Mesendoderm (in vitro differentiated cells): ENCODE measurements around the gene PLCB4.

Source experiments
- DNase-seq: peaks from one replicate; pipeline ENCODE4 v3.0.0; 2013
- H2AK5ac ChIP-seq: 2 replicates; pipeline ENCODE4 v1.6.1; 2013; ENCODE audit warnings: low read length, inconsistent platforms
- H2BK120ac ChIP-seq: 2 replicates; pipeline ENCODE4 v1.6.1; 2013; ENCODE audit warnings: low read depth, mild to moderate bottlenecking, low read length, moderate library complexity, mixed read lengths
- H2BK15ac ChIP-seq: replicated peaks from 2 replicates; pipeline ENCODE4 v1.6.1; 2013; ENCODE audit warnings: low read depth, mild to moderate bottlenecking, moderate library complexity
- H2BK5ac ChIP-seq: 2 replicates; pipeline ENCODE4 v1.6.1; 2013; ENCODE audit warnings: low read length, inconsistent platforms
- H3K18ac ChIP-seq: 2 replicates; pipeline ENCODE4 v1.6.1; 2013; ENCODE audit warnings: mild to moderate bottlenecking, low read length, mixed read lengths
- H3K23ac ChIP-seq: one replicate; pipeline ENCODE4 v1.6.1; 2013; ENCODE audit warnings: low read length
- H3K27ac ChIP-seq: 2 replicates; pipeline ENCODE4 v1.5.1; 2013; ENCODE audit warnings: low read depth, mild to moderate bottlenecking, inconsistent platforms, low read length, moderate library complexity
- H3K27me3 ChIP-seq: 2 replicates; pipeline ENCODE4 v1.6.1; 2013; ENCODE audit warnings: low read length, control low read depth, mild to moderate bottlenecking, inconsistent platforms; ENCODE audit not compliant: insufficient read depth, poor library complexity
- H3K36me3 ChIP-seq: 2 replicates; pipeline ENCODE4 v1.6.1; 2013; ENCODE audit warnings: low read length, inconsistent platforms; ENCODE audit not compliant: control insufficient read depth, insufficient read depth
- H3K4ac ChIP-seq: one replicate; pipeline ENCODE4 v1.6.1; 2013; ENCODE audit warnings: low read depth, mild to moderate bottlenecking, low read length, moderate library complexity
- H3K4me1 ChIP-seq: 2 replicates; pipeline ENCODE4 v1.6.1; 2013; ENCODE audit warnings: low read depth, low read length, inconsistent platforms; ENCODE audit not compliant: control insufficient read depth
- H3K4me2 ChIP-seq: 2 replicates; pipeline ENCODE4 v1.6.1; 2013; ENCODE audit warnings: low read length
- H3K4me3 ChIP-seq: 2 replicates; pipeline ENCODE4 v1.5.1; 2013; ENCODE audit warnings: mild to moderate bottlenecking, low read length
- H3K56ac ChIP-seq: one replicate; pipeline ENCODE4 v1.6.1; 2013; ENCODE audit warnings: low read length
- H3K79me1 ChIP-seq: 2 replicates; pipeline ENCODE4 v1.6.1; 2013; ENCODE audit warnings: low read length, inconsistent platforms
- H3K79me2 ChIP-seq: 2 replicates; pipeline ENCODE4 v1.6.1; 2013; ENCODE audit warnings: mild to moderate bottlenecking, low read length; ENCODE audit not compliant: control insufficient read depth, insufficient read depth
- H3K9ac ChIP-seq: 2 replicates; pipeline ENCODE4 v1.6.1; 2013; ENCODE audit warnings: low read length, inconsistent platforms
- H4K5ac ChIP-seq: one replicate; pipeline ENCODE4 v1.6.1; 2013; ENCODE audit warnings: low read length
- H4K8ac ChIP-seq: one replicate; pipeline ENCODE4 v1.6.1; 2013; ENCODE audit warnings: low read depth, mild to moderate bottlenecking, control low read depth, low read length, moderate library complexity
- WGBS: extraction: QIAGEN DNeasy Blood & Tissue Kit; methylation state at CpG from one replicate; pipeline ENCODE4 v1.1.7; 2013; ENCODE audit warnings: low lambda C conversion rate, missing lambda C conversion rate; ENCODE audit not compliant: insufficient coverage; ENCODE audit errors: extremely low coverage; 5-methylcytosine and 5-hydroxymethylcytosine counted together

The PLCB4 gene

DNA sequence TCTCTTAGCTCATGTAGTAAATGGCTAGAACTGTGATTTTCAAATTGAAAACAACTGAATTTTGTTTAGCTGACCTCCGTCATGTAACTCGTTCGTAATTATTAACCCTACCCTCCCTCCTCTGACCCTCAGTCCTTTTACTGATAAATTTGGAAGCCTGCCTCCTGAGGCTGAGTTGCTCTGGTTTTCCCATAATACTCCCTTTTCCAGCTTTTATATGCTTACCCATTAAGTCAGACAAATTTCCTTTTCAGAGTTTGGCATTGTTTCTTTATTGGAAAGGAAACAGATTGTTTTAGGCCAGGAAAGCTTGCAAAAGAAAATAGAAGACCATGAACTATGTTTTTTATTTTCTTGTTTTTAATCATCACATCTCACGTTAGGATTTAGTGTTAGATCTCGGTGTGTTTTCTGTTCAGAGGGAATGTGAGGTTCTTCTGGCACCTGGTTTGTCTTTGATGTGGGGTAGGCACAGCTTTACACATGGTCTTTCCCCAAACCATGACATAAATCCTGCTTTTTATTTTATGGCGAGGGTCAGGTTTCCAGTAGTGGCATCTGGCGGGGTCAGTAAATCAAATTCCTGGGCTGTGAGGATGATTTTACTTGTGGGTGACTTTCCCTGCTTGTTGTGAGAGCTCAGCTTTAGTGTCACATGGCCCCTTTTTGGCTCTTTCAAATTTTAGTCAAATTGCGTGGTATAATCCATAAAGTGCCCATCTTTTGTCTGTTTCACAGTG lies 24.5 kb downstream of the PLCB4 start:
- H3K4me1 ChIP-seq = peaks cover 6% of the 10 kb centered on the region
- H3K79me2 ChIP-seq = peaks cover 4% of the 10 kb centered on the region
- no peak overlapping the region for H4K8ac ChIP-seq
- H3K4me2 ChIP-seq = no peak overlapping the region
- H3K36me3 ChIP-seq = no peaks in the 10 kb centered on the region
- H3K4me3 ChIP-seq = no peak overlapping the region
- no peak overlapping the region for H3K23ac ChIP-seq
- no peak overlapping the region for H3K56ac ChIP-seq
- H3K4ac ChIP-seq = no peak overlapping the region
- no CpG with 5 or more reads among the region's 8 CpGs for WGBS
- no peak overlapping the region for H2BK5ac ChIP-seq
- H3K27ac ChIP-seq = no peak overlapping the region
- no peak overlapping the region for H2AK5ac ChIP-seq
- no peaks in the 10 kb centered on the region for H3K27me3 ChIP-seq
- H3K9ac ChIP-seq = no peak overlapping the region
- no peak overlapping the region for H2BK15ac ChIP-seq
- no peak overlapping the region for H2BK120ac ChIP-seq
- peaks cover 5% of the 10 kb centered on the region for H3K79me1 ChIP-seq
- DNase-seq = no peak
- H3K18ac ChIP-seq = no peak overlapping the region
- no peak overlapping the region for H4K5ac ChIP-seq

DNA sequence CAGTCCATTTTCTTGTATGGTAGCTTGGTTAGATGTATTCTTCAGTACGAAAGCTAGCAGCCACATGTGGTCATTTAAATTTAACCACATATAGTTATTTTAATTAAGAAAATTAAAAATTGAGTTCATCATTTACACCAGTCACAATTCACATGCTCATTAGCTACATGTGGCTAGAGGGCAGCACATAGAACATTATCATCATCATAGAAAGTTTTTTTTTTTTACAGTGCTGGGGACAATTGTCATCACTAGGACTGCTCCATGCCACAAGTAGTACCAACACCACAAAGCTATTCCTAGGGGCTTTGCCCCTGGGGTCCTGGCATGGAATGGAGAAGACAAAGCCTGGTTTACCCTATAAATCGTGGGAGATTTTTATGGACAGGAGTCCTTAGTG lies 30.5 kb downstream of the PLCB4 start:
- H3K4me3 ChIP-seq = no peak overlapping the region
- H3K4me1 ChIP-seq = no peaks in the 10 kb centered on the region
- no peak overlapping the region for H3K27ac ChIP-seq
- no peaks in the 10 kb centered on the region for H3K27me3 ChIP-seq
- no peak overlapping the region for H3K23ac ChIP-seq
- H3K56ac ChIP-seq = no peak overlapping the region
- no peak overlapping the region for H2BK5ac ChIP-seq
- H3K36me3 ChIP-seq = no peaks in the 10 kb centered on the region
- no peaks in the 10 kb centered on the region for H3K79me2 ChIP-seq
- no peak overlapping the region for H3K9ac ChIP-seq
- H3K79me1 ChIP-seq = peaks cover 9% of the 10 kb centered on the region
- no CpG with 5 or more reads among the region's 2 CpGs for WGBS
- H3K4me2 ChIP-seq = no peak overlapping the region
- no peak overlapping the region for H4K5ac ChIP-seq
- H2BK120ac ChIP-seq = no peak overlapping the region
- no peak overlapping the region for H3K4ac ChIP-seq
- H4K8ac ChIP-seq = no peak overlapping the region
- H3K18ac ChIP-seq = no peak overlapping the region
- H2AK5ac ChIP-seq = no peak overlapping the region
- no peak overlapping the region for H2BK15ac ChIP-seq
- no peak for DNase-seq

DNA sequence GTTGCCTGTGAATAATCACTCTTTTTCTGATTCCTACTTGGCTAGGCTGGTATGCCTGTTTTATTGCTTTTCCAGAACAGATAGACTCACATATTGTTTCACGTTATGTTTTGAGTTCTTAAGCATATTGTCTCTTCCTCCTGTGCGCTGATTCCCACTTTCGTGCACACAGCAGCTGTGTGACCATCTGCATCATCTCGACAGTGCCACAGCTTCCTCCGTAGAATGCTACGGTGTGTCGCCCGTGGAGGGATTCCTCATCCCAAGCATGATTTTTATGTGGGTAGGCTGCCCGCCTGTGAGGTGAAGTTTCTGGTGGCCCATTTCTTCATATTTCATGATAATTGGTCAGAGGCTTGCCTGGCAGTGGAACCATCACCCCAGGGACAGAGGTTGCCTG lies 31.8 kb downstream of the PLCB4 start:
- Histone ChIP-seq H3K18ac (no peak overlapping the region), H3K79me2 (no peaks in the 10 kb centered on the region), H3K23ac (no peak overlapping the region), H3K4me3 (no peak overlapping the region), H3K9ac (no peak overlapping the region), H3K56ac (no peak overlapping the region), H4K5ac (no peak overlapping the region), H3K27me3 (no peaks in the 10 kb centered on the region), H2BK120ac (no peak overlapping the region), H3K4me1 (no peaks in the 10 kb centered on the region), H2BK15ac (no peak overlapping the region), H2AK5ac (no peak overlapping the region), H3K36me3 (no peaks in the 10 kb centered on the region), H3K79me1 (peaks cover 6% of the 10 kb centered on the region), H3K4me2 (no peak overlapping the region), H2BK5ac (no peak overlapping the region), H3K27ac (no peak overlapping the region), H4K8ac (no peak overlapping the region), H3K4ac (no peak overlapping the region)
- DNase-seq = no peak
- no CpG with 5 or more reads among the region's 9 CpGs for WGBS

DNA sequence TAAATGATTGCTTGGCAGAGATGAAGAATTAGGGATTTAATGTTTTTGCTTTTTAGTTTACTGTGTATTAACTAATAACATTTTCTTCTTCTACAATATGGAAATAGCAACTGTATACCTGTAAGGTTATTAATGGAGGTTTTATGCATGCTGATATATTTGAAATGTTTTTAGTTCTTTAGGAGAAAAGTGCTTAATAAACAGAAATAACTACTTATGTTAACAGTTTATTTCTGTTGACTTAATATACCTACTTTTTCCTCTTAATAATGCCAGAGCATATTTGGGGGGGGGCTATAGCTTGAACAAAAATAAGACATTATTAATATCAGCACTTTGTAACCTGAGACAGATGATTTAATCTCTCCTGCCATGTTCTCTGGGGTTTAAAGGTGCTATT lies 33.6 kb downstream of the PLCB4 start:
- H3K79me1 ChIP-seq = peaks cover 6% of the 10 kb centered on the region
- no peak overlapping the region for H3K4me3 ChIP-seq
- no peaks in the 10 kb centered on the region for H3K27me3 ChIP-seq
- no peak overlapping the region for H2AK5ac ChIP-seq
- no peak overlapping the region for H3K56ac ChIP-seq
- H2BK15ac ChIP-seq = no peak overlapping the region
- no peak for DNase-seq
- no peaks in the 10 kb centered on the region for H3K4me1 ChIP-seq
- no peak overlapping the region for H3K27ac ChIP-seq
- no peak overlapping the region for H4K8ac ChIP-seq
- H3K9ac ChIP-seq = no peak overlapping the region
- H2BK5ac ChIP-seq = no peak overlapping the region
- no peaks in the 10 kb centered on the region for H3K36me3 ChIP-seq
- H3K23ac ChIP-seq = no peak overlapping the region
- H2BK120ac ChIP-seq = no peak overlapping the region
- H3K4me2 ChIP-seq = no peak overlapping the region
- no peak overlapping the region for H3K18ac ChIP-seq
- no peak overlapping the region for H4K5ac ChIP-seq
- H3K4ac ChIP-seq = no peak overlapping the region
- no peaks in the 10 kb centered on the region for H3K79me2 ChIP-seq

DNA sequence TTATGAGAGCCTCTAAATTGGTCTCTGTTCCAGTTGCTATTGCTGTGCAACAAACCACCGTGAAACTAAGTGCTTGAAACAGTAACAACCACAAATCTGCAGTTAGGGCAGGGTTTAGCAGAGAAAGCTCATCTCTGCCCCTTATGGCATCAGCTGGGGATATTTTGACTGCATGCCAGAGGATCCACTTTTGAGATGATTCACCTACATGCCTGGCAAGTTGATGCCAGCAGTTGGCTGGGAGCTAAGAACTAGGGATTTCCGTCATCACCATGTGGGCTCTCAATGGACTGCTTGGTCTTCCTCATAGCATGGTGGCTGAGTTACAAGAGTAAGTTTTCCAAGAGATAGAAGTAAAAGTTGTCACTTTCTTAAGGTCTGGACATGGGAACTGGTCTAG lies 35.1 kb downstream of the PLCB4 start:
- Histone ChIP-seq H4K5ac (no peak overlapping the region), H3K18ac (no peak overlapping the region), H3K4me3 (no peak overlapping the region), H2BK120ac (no peak overlapping the region), H3K9ac (no peak overlapping the region), H3K4me2 (no peak overlapping the region), H3K79me1 (peaks cover 6% of the 10 kb centered on the region), H4K8ac (no peak overlapping the region), H3K4me1 (no peaks in the 10 kb centered on the region), H3K56ac (no peak overlapping the region), H3K27ac (no peak overlapping the region), H3K27me3 (no peaks in the 10 kb centered on the region), H2AK5ac (no peak overlapping the region), H2BK5ac (no peak overlapping the region), H3K23ac (no peak overlapping the region), H3K36me3 (no peaks in the 10 kb centered on the region), H2BK15ac (no peak overlapping the region), H3K79me2 (no peaks in the 10 kb centered on the region), H3K4ac (no peak overlapping the region)
- WGBS = no CpG with 5 or more reads among the region's 2 CpGs
- DNase-seq = no peak

DNA sequence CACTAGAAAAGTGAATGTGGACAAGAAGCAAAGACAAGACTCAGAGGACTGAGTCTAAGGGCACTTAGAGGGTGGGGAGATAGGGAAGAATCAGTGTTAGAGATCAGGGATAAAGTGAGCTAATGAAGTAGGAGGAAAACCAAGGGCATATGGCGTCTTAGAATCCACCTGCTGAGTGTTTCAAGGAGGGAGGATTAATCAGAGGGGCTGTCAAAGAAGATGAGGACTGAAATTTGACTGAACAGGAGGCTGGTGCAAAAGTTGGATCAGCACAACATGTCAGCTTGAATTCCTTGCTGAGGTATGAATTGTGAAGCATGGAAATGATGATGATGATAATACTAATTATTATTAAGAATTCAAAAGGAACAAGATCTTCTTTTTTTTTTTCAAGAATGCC lies 39.4 kb downstream of the PLCB4 start:
- Histone ChIP-seq H3K36me3 (no peaks in the 10 kb centered on the region), H3K27ac (no peak overlapping the region), H3K9ac (no peak overlapping the region), H2AK5ac (no peak overlapping the region), H3K4me2 (no peak overlapping the region), H2BK5ac (no peak overlapping the region), H3K4me3 (no peak overlapping the region), H2BK120ac (no peak overlapping the region), H3K56ac (no peak overlapping the region), H4K8ac (no peak overlapping the region), H4K5ac (no peak overlapping the region), H3K4me1 (no peaks in the 10 kb centered on the region), H3K79me1 (peaks cover 2% of the 10 kb centered on the region), H3K79me2 (no peaks in the 10 kb centered on the region), H2BK15ac (no peak overlapping the region), H3K27me3 (no peaks in the 10 kb centered on the region), H3K18ac (no peak overlapping the region), H3K23ac (no peak overlapping the region), H3K4ac (no peak overlapping the region)
- DNase-seq = no peak
- WGBS = no CpG with 5 or more reads among the region's 1 CpG
